HCT116 (cell line): ENCODE measurements around the gene PDE4D. TPM values are rescaled to one million over a fixed set of nuclear protein-coding genes. Genes with fewer than 3 reads are reported as not detected.

ENCODE experiments used
- ATAC-seq: fragments of 200-7000 bp; cut with Tn5 transposase; 2 replicates; pipeline ENCODE4 v1.9.1; 2020; ENCODE audit warnings: mild to moderate bottlenecking, moderate library complexity
- BruUV-seq: library from RNA; stranded (reverse); fragments of 400-500 nt; replicated peaks from 2 replicates; lab custom pipeline; 2021; lab: Mats Ljungman, UMichigan
- CTCF ChIA-PET: fragments of 300-600 bp; sonication (Branson Sonifier 250); formaldehyde crosslinking; loops from one replicate; lab custom pipeline; 2021; ENCODE audit warnings: antibody characterized with exemption; lab: Charles Lee
- POLR2A ChIA-PET: fragments of 300-600, 350-600 bp; sonication (Branson Sonifier 250); formaldehyde crosslinking; loops from one replicate; lab custom pipeline; 2021; ENCODE audit warnings: antibody characterized with exemption; lab: Charles Lee
- RAD21 ChIA-PET, 2 experiments: fragments of 300-600 bp; sonication (Branson Sonifier 250); formaldehyde crosslinking; loops; one replicate each; lab custom pipeline; 2023; ENCODE audit warnings: low total read pairs in 2 of 2; ENCODE audit not compliant: uncharacterized antibody in 2 of 2, unreplicated experiment in 2 of 2, low non-redundant PET in 1 of 2; lab: Charles Lee
- DNase-seq: peaks from one replicate; pipeline ENCODE4 v3.0.0-alpha.2; 2010; ENCODE audit warnings: low read depth, low spot score
- H2AFZ ChIP-seq: fragments of 200-600 bp; shearing (Covaris generic), sonication (generic); 2 replicates; pipeline ENCODE4 v1.6.1; 2017; ENCODE audit warnings: low read depth, mixed run types, mixed read lengths, antibody characterized with exemption, low read length; ENCODE audit not compliant: poor library complexity, severe bottlenecking
- H3K27ac ChIP-seq: 2 replicates; pipeline ENCODE4 v1.5.1; 2012; ENCODE audit warnings: low read depth, low read length
- H3K27me3 ChIP-seq: fragments of 200-600 bp; sonication (generic); 2 replicates; pipeline ENCODE4 v1.6.1; 2016; ENCODE audit warnings: mixed run types, low read length, mixed read lengths; ENCODE audit not compliant: insufficient read depth
- H3K36me3 ChIP-seq, 2 experiments: fragments of 200-500 bp in 1 of 2; fragments of 200-600 bp in 1 of 2; sonication (Bioruptor generic) in 1 of 2; sonication (generic) in 1 of 2; 2 replicates each; pipeline versions ENCODE4 v1.5.1 to v1.6.1; 2014 to 2016; ENCODE audit warnings: low read length in 2 of 2, inconsistent platforms in 1 of 2, mixed read lengths in 1 of 2, mixed run types in 1 of 2; ENCODE audit not compliant: insufficient read depth in 2 of 2, control insufficient read depth in 1 of 2
- H3K4me1 ChIP-seq, 2 experiments: fragments of 200-600 bp in 1 of 2; sonication (generic) in 1 of 2; 2 replicates each; pipeline versions ENCODE4 v1.5.1 to v1.6.1; 2012 to 2017; ENCODE audit warnings: low read length in 2 of 2, inconsistent platforms in 1 of 2, mild to moderate bottlenecking in 1 of 2, mixed read lengths in 1 of 2, mixed run types in 1 of 2, moderate library complexity in 1 of 2; ENCODE audit not compliant: insufficient read depth in 2 of 2, control insufficient read depth in 1 of 2
- H3K4me2 ChIP-seq: fragments of 200-600 bp; sonication (generic); 2 replicates; pipeline ENCODE4 v1.6.1; 2017; ENCODE audit warnings: mixed run types, low read length, mixed read lengths
- H3K4me3 ChIP-seq, 2 experiments: fragments of 200-600 bp in 1 of 2; sonication (generic) in 1 of 2; replicated peaks in 1 of 2; 2 replicates each; pipeline ENCODE4 v1.5.1; 2011 to 2016; ENCODE audit warnings: low read length in 2 of 2, control low read depth in 1 of 2, low read depth in 1 of 2, mild to moderate bottlenecking in 1 of 2, mixed read lengths in 1 of 2, mixed run types in 1 of 2
- H3K79me2 ChIP-seq: fragments of 200-600 bp; sonication (generic); 2 replicates; pipeline ENCODE4 v1.6.1; 2017; ENCODE audit warnings: mild to moderate bottlenecking, mixed run types, low read length, moderate library complexity, mixed read lengths; ENCODE audit not compliant: insufficient read depth
- H3K9ac ChIP-seq: fragments of 200-600 bp; sonication (generic); 2 replicates; pipeline ENCODE4 v1.6.1; 2016; ENCODE audit warnings: low read length, mixed read lengths
- H3K9me2 ChIP-seq: fragments of 200-600 bp; sonication (generic), shearing (Covaris generic); 2 replicates; pipeline ENCODE4 v1.6.1; 2017; ENCODE audit warnings: mixed run types, mild to moderate bottlenecking, moderate library complexity; ENCODE audit not compliant: insufficient read depth
- H3K9me3 ChIP-seq, 2 experiments: fragments of 200-500 bp in 1 of 2; fragments of 200-600 bp in 1 of 2; sonication (Bioruptor generic) in 1 of 2; sonication (generic) in 1 of 2; 2 replicates each; pipeline ENCODE4 v1.6.1; 2014 to 2017; ENCODE audit warnings: low read length in 2 of 2, mixed read lengths in 2 of 2, inconsistent platforms in 1 of 2, low read depth in 1 of 2, mild to moderate bottlenecking in 1 of 2, mixed run types in 1 of 2, moderate library complexity in 1 of 2; ENCODE audit not compliant: control insufficient read depth in 1 of 2, insufficient read depth in 1 of 2
- H4K20me1 ChIP-seq: fragments of 200-600 bp; sonication (generic), shearing (Covaris generic); 2 replicates; pipeline ENCODE4 v1.6.1; 2017; ENCODE audit warnings: mixed run types, mild to moderate bottlenecking, moderate library complexity; ENCODE audit not compliant: insufficient read depth
- CEBPB ChIP-seq: IDR thresholded peaks from 2 replicates; pipeline ENCODE4 v1.6.1; 2012; ENCODE audit warnings: low read depth
- EGR1 ChIP-seq: IDR thresholded peaks from 2 replicates; pipeline ENCODE4 v1.6.1; 2012; ENCODE audit warnings: low read depth
- ELF1 ChIP-seq: IDR thresholded peaks from 2 replicates; pipeline ENCODE4 v1.6.1; 2012; ENCODE audit warnings: low read depth, borderline replicate concordance
- EZH2 ChIP-seq: fragments of 200-600 bp; sonication (generic); IDR thresholded peaks from 2 replicates; pipeline ENCODE4 v1.6.1; 2017; ENCODE audit warnings: antibody characterized with exemption, mixed run types
- EZH2phosphoT487 ChIP-seq: fragments of 200-600 bp; IDR thresholded peaks from 2 replicates; pipeline ENCODE4 v1.6.1; 2018; ENCODE audit warnings: antibody characterized with exemption, borderline replicate concordance
- FOSL1 ChIP-seq: IDR thresholded peaks from 2 replicates; pipeline ENCODE4 v1.6.1; 2012; ENCODE audit warnings: low read depth
- POLR2A ChIP-seq: IDR thresholded peaks from 2 replicates; pipeline ENCODE4 v1.7.0; 2011; ENCODE audit warnings: borderline replicate concordance; ENCODE audit not compliant: insufficient read depth, insufficient read length; ENCODE audit errors: extremely low read depth
- POLR2AphosphoS5 ChIP-seq: IDR thresholded peaks from 2 replicates; pipeline ENCODE4 v1.6.1; 2011; ENCODE audit warnings: mild to moderate bottlenecking, low read depth, low read length, moderate library complexity
- RAD21 ChIP-seq: IDR thresholded peaks from 2 replicates; pipeline ENCODE4 v1.6.1; 2012; ENCODE audit warnings: low read depth, mild to moderate bottlenecking
- SIN3A ChIP-seq: IDR thresholded peaks from 2 replicates; pipeline ENCODE4 v1.6.1; 2012; ENCODE audit warnings: low read depth
- SP1 ChIP-seq: IDR thresholded peaks from 2 replicates; pipeline ENCODE4 v1.6.1; 2012; ENCODE audit warnings: low read depth
- SRF ChIP-seq: IDR thresholded peaks from 2 replicates; pipeline ENCODE4 v1.6.1; 2012; ENCODE audit warnings: low read depth
- TCF7L2 ChIP-seq: IDR thresholded peaks from 2 replicates; pipeline ENCODE4 v1.7.0; 2011; ENCODE audit warnings: borderline replicate concordance, inconsistent platforms; ENCODE audit not compliant: insufficient read depth, insufficient read length; ENCODE audit errors: extremely low read depth
- YY1 ChIP-seq: IDR thresholded peaks from 2 replicates; pipeline ENCODE4 v1.6.1; 2011; ENCODE audit warnings: low read length, low read depth, moderate library complexity, mild to moderate bottlenecking; ENCODE audit not compliant: insufficient replicate concordance; ENCODE audit errors: extremely low read depth
- intact Hi-C: fragments of 100-400 bp; cut with micrococcal nuclease; formaldehyde crosslinking; loops from 2 replicates; pipeline ENCODE4 v1.10.0; 2022
- total RNA-seq: library from RNA; stranded (reverse); gene quantifications from one replicate; pipeline ENCODE4 v1.2.1, GENCODE V29; 2021; ENCODE audit not compliant: unreplicated experiment
- TF ChIP-seq, protein P1 (sequence below): IDR thresholded peaks from 2 replicates; pipeline ENCODE4 v1.6.1; 2012
- TF ChIP-seq, protein P2 (sequence below), 3 experiments: fragments of 200-600 bp in 1 of 3; sonication (generic) in 1 of 3; IDR thresholded peaks in 2 of 3; conservative IDR thresholded peaks in 1 of 3; 2 replicates each; pipeline ENCODE4 v1.5.1; 2012 to 2017; ENCODE audit warnings: low read depth in 2 of 3, low read length in 2 of 3, antibody characterized with exemption in 1 of 3, borderline replicate concordance in 1 of 3, control low read depth in 1 of 3, mild to moderate bottlenecking in 1 of 3, mixed read lengths in 1 of 3, mixed run types in 1 of 3, moderate library complexity in 1 of 3; ENCODE audit not compliant: insufficient read depth in 1 of 3
- TF ChIP-seq, protein P3 (sequence below): IDR thresholded peaks from 2 replicates; pipeline ENCODE4 v1.6.1; 2012

The PDE4D gene
- total RNA-seq, 1 experiment from 2014 or later = 1.1 TPM

DNA sequence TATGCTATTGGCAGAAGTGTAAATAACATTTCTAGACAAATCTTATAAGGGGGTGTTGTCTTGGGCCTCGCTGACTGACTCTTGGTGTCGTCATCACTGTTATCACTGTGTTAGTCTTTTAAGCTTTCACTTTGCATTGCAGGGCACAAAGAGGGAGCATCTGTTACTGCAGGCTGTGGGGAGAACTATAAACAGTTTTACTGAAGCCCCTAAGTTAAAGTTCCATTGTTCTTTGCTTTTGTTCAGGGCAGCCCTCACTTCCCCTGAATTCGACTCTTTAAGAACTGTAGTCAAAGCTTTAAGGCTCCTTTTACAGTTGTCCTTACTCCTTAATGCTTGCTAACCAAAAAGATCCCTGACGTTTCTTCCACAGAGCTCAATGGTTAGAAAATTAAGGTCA is 705.7 kb downstream of the PDE4D start:
- H3K9ac ChIP-seq = no peak overlapping the region
- H2AFZ ChIP-seq = peak overlapping the region; percentile 44
- ChIA-PET POLR2A (interaction anchor here (1.6 kb wide), 1 partner anchor 193 kb away, joined by 10 read pairs; no protein-coding TSS in a partner anchor), RAD21 (no interaction called here), CTCF (interaction anchor here (0.8 to 2.9 kb wide), 21 partner anchors 9 to 612 kb away, joined by 3 to 61 read pairs (median 6); no protein-coding TSS in a partner anchor)
- peak overlapping the region; percentile 19; the same call in 1 of the 2 replicates for H3K4me2 ChIP-seq
- no peaks in the 10 kb centered on the region for H4K20me1 ChIP-seq
- H3K36me3 ChIP-seq = no peaks in the 10 kb centered on the region
- ATAC-seq = no peak
- no peak for TF ChIP-seq EZH2
- TF ChIP-seq, protein P1, sequence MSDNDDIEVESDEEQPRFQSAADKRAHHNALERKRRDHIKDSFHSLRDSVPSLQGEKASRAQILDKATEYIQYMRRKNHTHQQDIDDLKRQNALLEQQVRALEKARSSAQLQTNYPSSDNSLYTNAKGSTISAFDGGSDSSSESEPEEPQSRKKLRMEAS = no peak
- no peak for TF ChIP-seq CEBPB
- TF ChIP-seq ELF1 = no peak
- TF ChIP-seq, protein P2, sequence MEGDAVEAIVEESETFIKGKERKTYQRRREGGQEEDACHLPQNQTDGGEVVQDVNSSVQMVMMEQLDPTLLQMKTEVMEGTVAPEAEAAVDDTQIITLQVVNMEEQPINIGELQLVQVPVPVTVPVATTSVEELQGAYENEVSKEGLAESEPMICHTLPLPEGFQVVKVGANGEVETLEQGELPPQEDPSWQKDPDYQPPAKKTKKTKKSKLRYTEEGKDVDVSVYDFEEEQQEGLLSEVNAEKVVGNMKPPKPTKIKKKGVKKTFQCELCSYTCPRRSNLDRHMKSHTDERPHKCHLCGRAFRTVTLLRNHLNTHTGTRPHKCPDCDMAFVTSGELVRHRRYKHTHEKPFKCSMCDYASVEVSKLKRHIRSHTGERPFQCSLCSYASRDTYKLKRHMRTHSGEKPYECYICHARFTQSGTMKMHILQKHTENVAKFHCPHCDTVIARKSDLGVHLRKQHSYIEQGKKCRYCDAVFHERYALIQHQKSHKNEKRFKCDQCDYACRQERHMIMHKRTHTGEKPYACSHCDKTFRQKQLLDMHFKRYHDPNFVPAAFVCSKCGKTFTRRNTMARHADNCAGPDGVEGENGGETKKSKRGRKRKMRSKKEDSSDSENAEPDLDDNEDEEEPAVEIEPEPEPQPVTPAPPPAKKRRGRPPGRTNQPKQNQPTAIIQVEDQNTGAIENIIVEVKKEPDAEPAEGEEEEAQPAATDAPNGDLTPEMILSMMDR (IDR thresholded peaks at IDR 0.05 in 2 of 3, conservative IDR thresholded peaks at IDR 0.05 in 1 of 3; ENCODE audit: borderline replicate concordance in 1 of 3, insufficient read depth in 1 of 3, low read depth in 2 of 3, low read length in 2 of 3) = no peak
- no peak for TF ChIP-seq POLR2AphosphoS5
- no peak for TF ChIP-seq SP1
- TF ChIP-seq SIN3A = no peak
- TF ChIP-seq, protein P3, sequence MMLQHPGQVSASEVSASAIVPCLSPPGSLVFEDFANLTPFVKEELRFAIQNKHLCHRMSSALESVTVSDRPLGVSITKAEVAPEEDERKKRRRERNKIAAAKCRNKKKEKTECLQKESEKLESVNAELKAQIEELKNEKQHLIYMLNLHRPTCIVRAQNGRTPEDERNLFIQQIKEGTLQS = no peak
- TF ChIP-seq TCF7L2 = no peak
- no peak for TF ChIP-seq RAD21
- TF ChIP-seq FOSL1 = no peak
- TF ChIP-seq EGR1 = no peak
- TF ChIP-seq POLR2A = no peak
- TF ChIP-seq SRF = no peak
- TF ChIP-seq EZH2phosphoT487 = no peak
- TF ChIP-seq YY1 = no peak
- H3K27ac ChIP-seq = no peak overlapping the region
- no TSS peak for BruUV-seq
- no peak overlapping the region for H3K4me3 ChIP-seq
- no peaks in the 10 kb centered on the region for H3K9me3 ChIP-seq
- intact Hi-C loops = loop anchor here (1.0 to 5.0 kb wide), 5 partner anchors 180 to 613 kb away; no protein-coding TSS in a partner anchor
- H3K4me1 ChIP-seq = no peaks in the 10 kb centered on the region
- no peaks in the 10 kb centered on the region for H3K79me2 ChIP-seq
- no peaks in the 10 kb centered on the region for H3K9me2 ChIP-seq
- no peak for DNase-seq
- peaks cover 16% of the 10 kb centered on the region; the same call in 1 of the 2 replicates for H3K27me3 ChIP-seq
